GM21737 (cell line): ENCODE measurements around the gene FASTKD3.

Experiments used
- ATAC-seq: cut with Tn5 transposase; IDR thresholded peaks from one replicate; pipeline ENCODE4 v1.9.1; 2021; ENCODE audit warnings: mild to moderate bottlenecking, moderate library complexity; ENCODE audit not compliant: unreplicated experiment

FASTKD3 gene

DNA sequence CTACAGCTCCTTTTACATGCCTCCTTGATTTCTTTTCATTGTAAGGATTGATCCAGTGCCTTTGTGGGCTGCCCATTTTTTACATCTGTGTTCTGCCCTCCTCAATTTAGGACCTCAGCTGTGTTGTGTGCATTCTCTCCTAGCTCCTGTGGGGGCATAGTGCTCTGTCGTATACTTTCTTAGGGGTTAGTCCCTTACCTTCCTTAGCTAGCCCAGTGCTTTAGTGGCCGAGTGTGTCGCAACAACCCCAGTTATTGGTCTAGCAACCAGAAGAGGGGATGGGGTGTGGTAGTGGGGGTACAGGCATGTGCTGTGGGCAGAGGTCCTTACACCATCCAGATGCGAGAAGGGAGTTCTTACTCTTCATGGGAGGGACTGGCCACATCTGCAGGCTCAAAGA lies 12.3 kb upstream of the FASTKD3 start:
- ATAC-seq = no peak

DNA sequence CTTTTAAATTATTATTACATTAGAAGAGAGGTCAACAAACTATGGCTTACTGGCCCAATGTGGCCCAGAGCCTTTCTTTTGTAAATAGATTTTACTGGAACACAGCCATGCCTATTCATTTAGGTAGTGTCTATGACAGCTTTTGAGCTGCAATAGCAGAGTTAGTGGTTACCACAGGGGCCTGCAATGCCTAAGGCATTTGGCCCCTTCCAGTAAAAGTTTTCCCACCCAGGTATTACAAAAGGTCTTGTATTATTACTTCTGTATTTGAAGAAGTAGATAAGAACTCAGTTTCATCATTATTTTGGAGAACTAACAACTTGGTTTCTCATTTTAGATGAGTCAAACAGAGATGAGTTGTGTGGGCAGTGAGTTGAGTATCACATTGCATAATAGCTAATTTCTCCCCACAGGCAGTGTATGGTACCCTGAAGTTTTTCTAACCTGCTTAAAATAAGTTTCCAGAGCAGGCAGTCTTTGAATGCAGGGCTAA lies 9.6 kb upstream of the FASTKD3 start:
- peak; percentile 95 for ATAC-seq

DNA sequence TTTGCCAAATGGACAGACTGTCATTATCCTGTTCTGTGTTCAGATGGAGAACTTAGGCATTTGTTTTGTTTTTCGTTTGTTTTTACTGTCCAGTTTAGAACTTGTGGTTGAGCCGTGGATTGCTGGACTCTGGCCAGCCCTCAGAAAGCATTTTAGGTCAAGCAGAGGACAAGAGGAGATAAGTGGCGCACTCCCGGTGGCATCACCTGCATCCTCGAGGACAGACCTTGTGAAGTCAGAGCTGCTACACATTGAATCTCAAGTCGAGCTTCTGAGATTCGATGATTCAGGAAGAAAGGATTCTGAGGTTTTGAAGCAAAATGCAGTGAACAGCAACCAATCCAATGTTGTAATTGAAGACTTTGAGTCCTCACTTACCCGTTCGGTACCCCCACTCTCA lies 9.0 kb upstream of the FASTKD3 start:
- ATAC-seq = no peak

DNA sequence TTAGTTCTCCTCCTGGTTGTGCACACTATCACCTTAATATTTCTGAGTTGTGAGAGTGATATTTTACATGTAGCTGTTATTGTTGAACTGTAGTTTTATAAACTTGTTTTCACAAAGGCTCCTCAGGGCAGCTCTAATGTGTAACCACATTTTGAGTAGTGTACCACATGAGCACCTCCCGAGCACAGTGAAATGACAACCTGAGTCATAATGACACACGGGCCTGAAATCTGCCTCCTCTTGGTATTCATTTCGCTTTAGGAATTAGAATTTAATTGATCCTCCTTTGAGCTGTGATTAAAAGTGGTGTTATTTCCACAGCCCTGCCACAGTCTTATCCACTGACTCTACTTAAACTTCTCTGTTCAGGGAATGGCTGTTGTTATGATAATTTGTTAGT lies 8.0 kb upstream of the FASTKD3 start:
- ATAC-seq = no peak

DNA sequence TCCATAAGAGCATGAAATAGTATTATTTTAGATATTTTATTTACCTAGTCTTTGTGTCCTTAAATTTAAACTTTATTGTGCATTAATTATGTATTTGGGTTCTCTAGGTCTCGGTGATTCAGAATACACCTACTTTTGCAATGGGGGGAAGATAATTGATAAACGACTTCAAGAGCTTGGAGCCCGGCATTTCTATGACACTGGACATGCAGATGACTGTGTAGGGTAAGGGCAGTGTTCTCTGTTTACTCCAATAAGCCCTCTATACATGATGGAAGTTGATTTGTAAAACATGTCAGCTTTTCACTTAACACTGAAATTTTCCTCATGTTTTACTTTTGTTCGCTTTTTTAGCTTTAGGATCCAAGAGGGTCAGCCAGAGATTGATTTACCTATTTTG lies 6.3 kb upstream of the FASTKD3 start:
- no peak for ATAC-seq

DNA sequence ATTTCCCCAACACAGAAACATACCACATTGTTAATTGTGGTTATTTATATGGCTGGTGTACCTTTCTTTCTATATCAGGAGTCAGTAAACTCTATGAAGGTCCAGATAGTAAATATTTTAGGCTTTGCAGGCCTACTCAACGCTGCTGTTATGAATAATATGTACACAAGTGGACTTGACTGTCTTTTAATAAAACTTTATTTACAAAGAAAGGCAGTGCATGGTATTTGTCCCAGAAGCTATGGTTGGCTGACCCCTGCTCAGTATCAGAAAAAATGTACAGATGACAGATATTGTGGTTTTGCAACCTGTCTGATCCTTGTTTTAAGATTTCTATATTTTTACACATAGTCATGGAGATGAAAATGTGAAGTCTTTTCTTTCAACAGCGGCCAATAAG lies 5.8 kb upstream of the FASTKD3 start:
- no peak for ATAC-seq

DNA sequence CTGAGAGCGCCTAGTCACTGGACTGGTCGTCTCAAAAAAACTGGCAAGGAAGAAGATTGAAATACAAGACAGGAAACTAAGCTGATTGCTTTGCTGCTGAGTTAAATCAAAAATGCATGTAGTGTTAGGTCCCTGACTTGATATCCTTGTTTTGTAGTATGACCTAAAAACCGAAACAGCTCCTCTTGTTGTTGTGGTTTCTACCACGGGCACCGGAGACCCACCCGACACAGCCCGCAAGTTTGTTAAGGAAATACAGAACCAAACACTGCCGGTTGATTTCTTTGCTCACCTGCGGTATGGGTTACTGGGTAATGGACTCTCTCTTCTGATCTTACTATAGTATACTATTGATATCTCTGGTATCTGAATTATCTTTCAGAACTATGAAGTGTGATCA lies 4.4 kb upstream of the FASTKD3 start:
- no peak for ATAC-seq

DNA sequence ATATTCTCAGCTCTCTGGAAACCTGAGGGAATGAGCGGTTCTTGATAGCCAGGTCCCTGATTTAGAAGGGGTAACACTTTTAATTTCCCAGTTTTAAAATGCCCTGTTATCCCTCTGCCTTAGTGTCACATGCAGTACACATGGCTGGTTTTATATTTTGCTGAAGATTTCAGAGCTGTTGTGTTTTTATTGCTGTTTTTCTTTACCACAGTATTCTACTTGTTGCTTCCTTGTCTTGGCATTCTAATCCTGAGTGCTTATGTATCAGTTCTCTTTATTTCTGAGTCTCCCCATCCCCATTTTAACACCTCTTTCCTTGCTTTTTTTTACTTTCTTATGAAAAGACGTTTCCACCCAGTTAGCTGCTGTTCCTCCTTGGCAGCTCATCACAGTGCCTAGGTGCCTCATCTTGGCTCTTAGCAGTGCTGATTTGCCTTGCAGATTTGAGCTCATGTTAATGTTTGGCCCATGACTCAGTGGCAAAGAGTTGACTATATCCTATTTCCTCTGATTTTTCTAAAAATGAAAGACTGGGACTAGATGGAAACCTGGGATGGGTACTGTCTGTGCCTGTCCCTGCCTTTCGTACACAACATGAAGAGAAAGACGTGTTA lies 3.8 kb upstream of the FASTKD3 start:
- no peak for ATAC-seq

DNA sequence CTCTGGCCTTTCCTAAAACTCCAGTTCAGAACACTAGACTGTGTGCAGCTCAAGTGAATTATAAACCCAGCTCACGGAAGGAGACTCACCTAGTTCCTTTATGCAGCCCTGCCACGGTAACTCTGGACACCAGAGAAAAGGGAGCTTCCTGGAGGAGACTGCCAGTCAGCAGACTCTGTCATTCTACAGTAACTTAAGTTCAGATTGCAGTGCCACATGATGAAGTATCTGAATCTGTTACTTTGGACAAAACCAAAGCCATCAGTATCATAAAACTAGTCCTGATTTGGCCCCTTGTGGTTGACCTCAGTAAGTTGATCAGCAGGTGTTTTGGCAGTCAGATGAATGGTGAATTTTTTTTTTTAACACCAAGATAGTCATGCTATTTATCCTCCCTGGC lies 2.8 kb upstream of the FASTKD3 start:
- no peak for ATAC-seq

DNA sequence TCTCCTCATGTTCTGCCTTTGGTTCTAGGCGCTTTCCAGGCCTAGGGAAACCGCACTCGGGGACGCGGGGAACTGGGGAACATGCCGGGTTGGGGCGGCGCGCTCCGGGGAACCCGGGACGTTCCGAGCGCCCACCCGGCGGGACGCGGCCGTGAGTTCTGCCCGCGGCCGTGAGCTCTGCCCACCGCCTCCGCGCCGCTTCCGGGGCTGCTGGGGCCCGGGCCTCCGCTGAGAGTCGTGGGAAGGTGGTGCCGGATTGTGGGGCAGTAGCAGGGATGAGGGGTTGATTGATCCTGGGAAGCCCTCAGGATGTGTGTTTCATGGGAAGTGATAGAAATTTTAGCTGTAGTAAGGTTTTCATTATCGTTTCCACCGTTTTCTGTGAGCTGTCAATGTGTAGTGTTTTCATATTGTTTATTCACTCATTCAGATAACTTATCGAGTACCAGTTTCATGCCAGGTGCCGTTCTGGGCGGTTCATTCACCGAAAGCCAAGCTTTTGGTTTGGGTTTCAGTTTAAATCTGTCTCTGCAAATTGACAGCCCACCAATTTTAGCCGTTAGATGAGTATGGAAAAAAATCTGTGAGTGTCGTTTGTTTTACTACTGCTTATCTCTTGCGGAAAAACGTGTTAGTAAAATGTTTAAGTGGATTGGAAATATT lies 774 bp upstream of the FASTKD3 start:
- peak; percentile 26 for ATAC-seq

DNA sequence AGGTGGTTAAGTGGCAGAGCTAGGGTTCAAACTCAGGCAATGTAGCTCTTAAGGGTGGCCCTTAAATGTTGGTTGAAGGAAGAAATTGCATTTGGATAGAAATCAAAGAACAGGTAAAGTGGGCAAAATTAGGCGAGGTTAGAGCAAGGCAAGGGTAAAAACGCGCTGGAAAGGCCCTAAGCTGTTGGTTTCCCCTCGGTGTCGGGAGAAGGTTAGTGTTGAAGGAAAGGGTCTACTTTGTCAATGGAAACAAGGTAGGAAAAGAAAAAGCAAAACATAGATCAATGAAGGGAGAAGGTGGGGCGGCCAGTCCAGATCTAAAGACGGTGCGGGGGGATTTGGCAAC lies 431 bp downstream of the FASTKD3 start:
- no peak for ATAC-seq

DNA sequence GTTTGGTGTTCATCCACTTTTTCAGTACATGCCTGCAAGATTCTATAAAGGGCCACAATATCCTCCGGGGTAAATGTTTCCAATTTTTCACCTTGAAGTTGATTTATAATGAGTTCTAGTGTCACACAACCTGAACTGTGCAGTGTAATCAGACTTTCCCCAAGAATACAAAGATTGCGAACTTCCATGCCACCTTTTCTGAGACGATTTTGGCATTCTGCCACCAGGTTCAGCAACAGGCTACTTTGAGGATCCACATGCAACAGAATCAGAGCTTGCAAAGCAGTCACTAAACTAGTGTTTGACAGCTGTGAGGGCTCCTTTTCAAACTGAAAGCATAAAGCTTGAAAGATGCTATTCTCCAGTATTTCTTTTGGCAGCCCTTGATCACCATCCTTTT lies 1.6 kb downstream of the FASTKD3 start:
- no peak for ATAC-seq

DNA sequence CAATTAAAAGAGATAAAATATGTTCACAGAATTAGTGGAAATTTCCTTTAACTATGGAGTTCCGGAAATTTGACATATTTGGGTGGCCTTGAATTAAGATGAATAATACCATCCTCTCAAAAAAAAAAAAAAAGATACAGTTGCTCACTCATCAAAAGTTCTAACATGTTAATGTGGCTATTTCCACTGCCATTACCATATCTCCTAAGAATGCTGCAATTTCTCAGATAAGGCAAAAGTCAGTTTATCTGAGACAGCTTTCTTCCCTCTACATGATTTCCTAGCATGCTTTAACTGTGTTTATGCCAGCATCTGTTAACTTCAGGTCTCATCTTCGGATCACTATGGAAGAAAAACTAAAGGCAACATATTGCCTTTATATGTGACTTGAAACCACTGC lies 2.6 kb downstream of the FASTKD3 start:
- ATAC-seq = no peak

DNA sequence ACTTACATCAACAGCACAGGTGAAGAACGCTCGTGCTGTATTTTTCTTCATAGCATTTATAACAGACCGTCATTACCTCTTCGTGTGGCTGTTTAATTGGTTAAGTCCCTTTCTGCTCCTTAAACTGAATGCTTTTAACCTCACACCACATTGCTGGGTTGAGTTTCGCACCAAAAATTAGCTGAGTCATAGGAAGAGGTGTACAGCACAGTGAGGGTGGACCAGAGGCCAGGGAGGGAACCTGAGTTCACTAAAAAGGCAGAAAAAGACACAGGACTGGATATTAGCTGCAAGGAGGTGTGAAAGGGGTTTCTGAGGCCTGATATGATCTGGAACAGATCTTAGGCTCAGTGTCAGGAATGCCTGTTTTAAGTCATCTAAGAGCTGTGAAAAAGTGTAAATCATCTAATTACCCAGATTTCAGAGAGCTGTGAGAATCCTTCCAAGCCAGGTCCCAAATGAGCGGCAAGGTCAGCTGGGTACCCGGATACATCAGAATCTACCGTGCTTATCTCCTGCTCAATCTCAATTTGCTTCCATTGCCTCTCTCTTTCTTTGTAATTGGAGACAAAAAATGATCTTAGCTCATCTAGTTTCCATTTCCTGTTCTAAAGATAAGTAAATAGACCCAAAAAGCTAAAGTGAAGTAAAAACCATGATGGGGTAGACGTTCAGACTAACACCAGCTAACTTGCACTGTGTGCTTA lies 10.8 kb downstream of the FASTKD3 start:
- ATAC-seq = no peak

DNA sequence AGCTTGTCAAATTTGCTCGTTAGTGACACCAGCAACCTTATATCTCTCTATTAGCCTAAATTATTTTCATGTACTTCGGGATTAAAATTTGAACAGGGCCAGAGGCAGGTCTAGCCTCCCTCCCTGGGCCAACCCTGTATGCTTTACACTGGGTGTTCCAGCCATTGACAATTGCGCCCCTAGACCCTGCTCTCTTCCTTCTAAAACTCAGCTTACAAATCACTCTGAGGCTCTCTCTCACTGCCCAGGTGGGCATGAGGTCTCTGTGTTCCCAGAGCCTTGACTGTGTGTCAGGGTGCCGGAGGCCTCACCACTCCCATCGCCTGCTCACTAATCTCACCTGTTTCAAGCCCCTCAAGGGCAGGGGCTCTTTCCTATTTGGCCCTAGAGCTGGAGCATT lies 11.5 kb downstream of the FASTKD3 start:
- ATAC-seq = no peak

DNA sequence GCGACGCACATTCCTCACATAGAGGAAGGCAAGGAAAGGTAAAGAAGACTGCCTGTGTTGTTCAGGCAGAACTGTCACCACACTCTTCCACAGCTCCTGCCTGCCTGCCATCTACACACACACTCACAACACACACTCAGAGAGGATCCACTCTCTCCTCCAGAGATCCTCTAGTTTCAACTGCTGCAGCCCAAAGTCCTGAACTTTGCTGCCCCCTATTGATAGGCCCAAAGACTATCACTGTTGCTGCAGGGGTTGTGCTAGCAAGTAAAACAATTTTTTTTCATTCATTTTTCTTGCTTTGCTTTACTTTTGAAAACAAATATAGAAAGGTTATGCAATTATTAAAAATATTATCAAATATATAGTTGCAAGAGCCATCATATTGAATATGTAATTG lies 12.0 kb downstream of the FASTKD3 start:
- no peak for ATAC-seq

DNA sequence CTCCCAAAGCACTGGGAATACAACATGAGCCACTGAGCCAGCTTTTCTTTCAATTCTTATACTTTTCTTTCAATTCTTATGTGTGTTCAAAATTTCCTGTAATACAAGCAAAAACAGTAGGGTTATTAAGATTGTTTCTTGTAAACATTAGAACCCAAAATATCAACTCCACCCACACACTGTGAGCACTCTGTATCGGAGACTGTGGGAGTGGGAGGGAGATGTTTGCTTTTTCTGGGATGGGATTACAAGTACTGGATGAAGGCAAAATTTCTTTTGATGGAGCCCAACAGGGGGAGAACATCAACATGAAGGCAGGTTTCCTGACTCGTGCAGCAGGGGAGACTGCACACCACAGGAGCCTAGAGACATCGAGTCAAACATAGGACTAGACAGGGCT lies 13.2 kb downstream of the FASTKD3 start:
- ATAC-seq = no peak

DNA sequence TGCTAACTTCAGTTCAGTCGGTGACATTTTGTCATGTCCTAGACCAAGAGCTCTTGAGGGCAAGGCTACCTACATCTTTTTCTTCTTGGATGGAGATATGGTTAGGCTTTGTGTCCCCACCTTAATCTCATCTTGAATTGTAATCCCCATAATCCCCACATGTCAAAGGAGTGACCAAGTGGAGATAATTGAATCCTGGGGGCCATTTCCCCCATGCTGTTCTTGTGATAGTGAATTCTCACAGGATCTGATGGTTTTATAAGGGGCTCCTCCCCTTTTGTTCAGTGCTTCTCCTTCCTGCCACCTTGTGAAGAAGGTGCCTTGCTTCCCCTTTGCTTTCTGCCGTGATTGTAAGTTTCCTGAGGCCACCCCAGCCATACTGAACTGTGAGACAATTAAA lies 15.8 kb downstream of the FASTKD3 start:
- no peak for ATAC-seq

DNA sequence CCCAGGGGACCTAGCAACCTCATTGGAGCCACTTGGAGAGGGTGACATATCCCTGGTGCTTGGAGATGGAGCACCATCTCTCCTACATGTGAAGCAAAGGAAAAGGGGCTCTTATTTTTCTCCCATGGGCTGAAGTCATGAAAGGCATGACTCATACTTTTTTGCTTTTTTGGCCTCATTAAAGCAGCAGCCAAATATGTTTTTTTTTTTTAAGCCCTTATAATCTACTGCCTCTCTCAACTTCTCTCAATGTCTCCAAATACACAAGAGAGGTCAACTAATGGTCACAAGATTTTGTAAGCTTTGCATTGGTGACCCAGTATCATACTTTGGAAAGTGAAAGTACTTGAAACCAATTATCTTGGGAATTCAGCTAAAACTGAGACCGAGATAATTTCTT lies 16.3 kb downstream of the FASTKD3 start:
- no peak for ATAC-seq

DNA sequence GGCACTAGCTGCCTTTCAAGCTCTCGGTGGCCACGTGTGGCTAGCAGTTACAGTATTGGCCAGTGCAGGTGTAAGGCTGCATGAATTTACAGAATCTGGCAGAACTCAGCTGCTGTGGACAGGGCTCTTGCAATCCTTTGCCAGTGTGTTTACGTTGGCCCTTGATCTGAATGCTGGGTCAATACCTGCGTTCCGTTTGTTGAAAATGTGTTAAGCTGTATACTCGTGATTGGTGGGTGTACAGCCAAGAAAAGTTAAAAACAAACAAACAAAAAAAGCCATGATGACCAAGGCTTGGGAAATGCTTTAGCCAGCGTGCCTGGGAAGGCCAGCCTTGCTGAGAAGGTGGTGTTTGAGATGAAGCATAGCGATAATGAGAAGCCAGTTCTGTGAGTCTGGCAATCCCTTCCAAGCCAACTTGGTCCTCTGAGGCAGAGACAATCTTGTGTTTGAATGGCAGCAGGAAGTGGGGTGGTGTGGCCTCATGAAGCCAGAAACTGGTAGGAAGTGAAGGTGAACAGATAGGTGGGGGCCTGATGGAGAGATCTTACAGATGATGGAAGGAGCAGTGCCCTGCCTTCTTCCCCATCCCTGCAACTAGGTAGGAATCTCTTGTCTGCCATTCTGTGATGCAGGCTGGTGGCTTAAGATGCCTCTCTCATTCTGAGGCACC lies 17.1 kb downstream of the FASTKD3 start:
- ATAC-seq = no peak

DNA sequence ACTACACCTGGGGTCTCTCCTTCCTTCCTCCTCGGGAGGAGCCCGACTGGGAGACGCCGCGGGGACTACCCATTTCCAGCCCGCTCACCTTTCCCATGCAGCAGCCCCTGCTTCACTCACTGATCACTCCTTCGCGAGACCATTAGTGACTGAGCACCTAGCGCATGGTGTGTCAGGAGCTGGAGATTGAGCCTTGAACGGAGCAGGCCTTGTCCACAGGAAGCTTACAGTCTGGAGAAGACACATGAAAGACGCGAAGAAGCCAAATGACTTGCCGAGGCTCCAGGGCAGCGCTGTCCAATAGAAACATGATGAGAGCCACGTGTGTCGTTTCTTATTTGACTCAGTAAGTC lies 17.6 kb downstream of the FASTKD3 start:
- no peak for ATAC-seq
